ENCODE measurements around the gene ENDOU.
"Not testable (repeated sequence)": the region's sequence is repeated elsewhere in the genome, so short reads cannot be mapped to it uniquely, and the experiment has no call there.

ENDOU gene

DNA sequence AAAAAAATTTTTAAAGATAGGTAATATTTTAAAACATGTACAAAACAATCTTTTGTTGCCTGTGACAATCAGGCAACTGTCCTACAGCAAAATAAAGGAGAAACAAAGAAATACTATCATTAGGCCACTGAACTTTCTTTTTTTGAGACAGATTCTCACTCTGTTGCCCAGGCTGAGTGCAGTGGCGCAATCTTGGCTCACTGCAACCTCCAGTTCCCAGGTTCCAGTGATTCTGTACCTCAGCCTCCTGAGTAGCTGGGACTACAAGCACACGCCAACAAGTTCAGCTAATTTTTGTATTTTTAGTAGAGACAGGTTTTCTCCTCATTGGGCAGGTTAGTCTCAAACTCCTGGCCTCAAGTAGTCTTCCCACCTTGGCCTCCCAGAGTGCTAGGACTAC lies 36.1 kb downstream of the ENDOU start:
- in situ Hi-C loops (cut with MboI; ENCODE audit: low sequenced_read_pairs, unreplicated experiment): no loop called here
- TF ChIP-seq CTCF (IDR thresholded peaks at IDR 0.05; ENCODE audit: borderline replicate concordance, control extremely low read depth, extremely low read depth, insufficient read depth, missing control alignments): no peak
- no peak for DNase-seq (ENCODE audit: low spot score)

GRCh38 chr12:47687636-47688035 lies 37.7 kb downstream of the ENDOU start:
- in situ Hi-C loops (cut with MboI; ENCODE audit: low sequenced_read_pairs, unreplicated experiment): no loop called here

GRCh38 chr12:47686645-47687240 lies 38.5 kb downstream of the ENDOU start:
- DNase-seq (ENCODE audit: low spot score): peak; percentile 46
- peak; percentile 47 for TF ChIP-seq CTCF (IDR thresholded peaks at IDR 0.05; ENCODE audit: borderline replicate concordance, control extremely low read depth, extremely low read depth, insufficient read depth, missing control alignments)
- in situ Hi-C loops (cut with MboI; ENCODE audit: low sequenced_read_pairs, unreplicated experiment): no loop called here

More at GRCh38 chr12:47687636-47688035, 37.7 kb downstream of the ENDOU start:
- no peak for DNase-seq (ENCODE audit: low spot score)
- TF ChIP-seq CTCF (IDR thresholded peaks at IDR 0.05; ENCODE audit: borderline replicate concordance, control extremely low read depth, extremely low read depth, insufficient read depth, missing control alignments): no peak

- in situ Hi-C loops (cut with MboI; ENCODE audit: low sequenced_read_pairs, unreplicated experiment): no loop called here
Measured at GRCh38 chr12:47679785-47680184, 45.5 kb downstream of the ENDOU start.

GRCh38 chr12:47672068-47672467 lies 53.2 kb downstream of the ENDOU start:
- in situ Hi-C loops (cut with MboI; ENCODE audit: low sequenced_read_pairs, unreplicated experiment): no loop called here
- no peak for TF ChIP-seq CTCF (IDR thresholded peaks at IDR 0.05; ENCODE audit: borderline replicate concordance, control extremely low read depth, extremely low read depth, insufficient read depth, missing control alignments)
- DNase-seq (ENCODE audit: low spot score): no peak

More at GRCh38 chr12:47679785-47680184, 45.5 kb downstream of the ENDOU start:
- no peak for TF ChIP-seq CTCF (IDR thresholded peaks at IDR 0.05; ENCODE audit: borderline replicate concordance, control extremely low read depth, extremely low read depth, insufficient read depth, missing control alignments)
- no peak for DNase-seq (ENCODE audit: low spot score)

- in situ Hi-C loops (cut with MboI; ENCODE audit: low sequenced_read_pairs, unreplicated experiment); DNase-seq (ENCODE audit: low spot score): not testable (repeated sequence)
Measured at GRCh38 chr12:47667935-47668334, 57.4 kb downstream of the ENDOU start.

Data from GM13976 (cell line).